ENCODE data around the gene EDC3. TPM values are rescaled to one million over a fixed set of nuclear protein-coding genes. Genes with fewer than 3 reads are reported as not detected.
A peak's percentile ranks its signal among the peaks of the same experiment; 100 is the strongest.

The EDC3 gene
- total and polyA plus RNA-seq, 2 experiments from 2014 or later = 13.8 to 26.5 TPM

DNA sequence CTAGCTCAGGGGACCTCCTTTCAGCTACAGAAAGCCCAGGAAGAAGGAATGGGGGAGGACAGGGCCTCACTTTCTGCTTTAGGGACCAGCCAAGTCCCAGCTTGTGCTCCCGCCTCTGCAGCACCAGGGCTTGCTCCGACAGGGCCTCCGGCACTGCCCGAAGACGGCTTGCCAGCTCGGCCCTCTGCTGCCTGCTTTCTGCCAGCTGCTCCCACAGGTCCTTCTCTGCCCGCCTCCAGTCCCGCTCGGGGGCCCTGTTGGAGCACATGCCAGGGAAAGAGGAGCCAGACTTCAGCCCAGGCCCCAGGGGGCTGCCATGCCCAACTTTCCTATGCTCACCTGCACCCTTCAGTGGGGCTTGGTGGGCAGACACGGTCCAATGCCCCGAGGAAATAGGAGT is 84.5 kb downstream of the EDC3 start:
- TF ChIP-seq POLR2AphosphoS5 (IDR thresholded peaks at IDR 0.05; ENCODE audit: low read depth) = no peak
- TF ChIP-seq ETS1 (IDR thresholded peaks at IDR 0.05) = no peak
- no peak for TF ChIP-seq EZH2phosphoT487 (IDR thresholded peaks at IDR 0.05; ENCODE audit: unreplicated experiment)
- no peak for TF ChIP-seq ZNF114 (CRISPR knock-in tag; IDR thresholded peaks at IDR 0.05)
- no peak for TF ChIP-seq NANOG (IDR thresholded peaks at IDR 0.05; ENCODE audit: borderline replicate concordance)
- TF ChIP-seq STAT1 (IDR thresholded peaks at IDR 0.05; ENCODE audit: unreplicated experiment) = no peak
- TF ChIP-seq REST (IDR thresholded peaks at IDR 0.05; ENCODE audit: unreplicated experiment) = no peak

DNA sequence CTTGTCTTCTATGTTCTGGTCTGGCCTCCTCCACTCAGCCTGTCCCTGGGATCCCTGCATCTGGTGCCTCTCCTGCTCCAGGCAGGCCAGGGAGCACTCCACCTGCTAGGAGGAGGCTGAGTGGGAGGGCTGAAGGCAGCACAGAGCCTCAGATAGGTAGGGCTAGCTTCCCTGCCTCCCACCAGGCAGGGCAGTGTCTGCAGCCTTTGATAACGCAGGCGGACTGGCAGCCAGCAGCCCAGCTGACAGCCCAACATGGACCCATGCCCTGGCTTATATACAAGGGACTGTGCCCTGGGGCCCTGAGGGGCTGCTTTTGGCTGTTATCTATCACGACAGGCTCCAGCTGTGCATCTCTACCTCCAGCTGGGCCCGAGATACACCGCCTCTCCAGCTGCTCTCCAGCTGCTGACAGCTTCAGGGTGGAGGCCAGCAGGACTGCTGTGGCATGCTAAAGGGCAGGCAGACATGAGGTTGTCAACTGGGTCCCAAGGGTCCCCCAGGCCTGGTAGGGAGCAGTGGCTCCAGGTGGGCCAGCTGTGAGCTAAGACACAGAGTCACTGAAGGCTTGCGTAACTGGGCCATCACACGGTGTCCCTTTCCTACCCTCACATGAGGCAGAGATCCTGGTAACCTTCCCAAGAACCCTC is 85.4 kb downstream of the EDC3 start:
- Histone ChIP-seq H2AFZ (no peak overlapping the region), H3F3A (replicated peaks; ENCODE audit: low read depth) (no peaks in the 10 kb centered on the region; the same call in 1 of the 2 replicates), H4K20me1 (replicated peaks; ENCODE audit: insufficient read depth) (no peaks in the 10 kb centered on the region; the same call in 1 of the 2 replicates), H3K27ac (ENCODE audit: low read depth) (no peak overlapping the region), H3K4me2 (no peak overlapping the region), H3K4me1 (ENCODE audit: insufficient read depth) (no peaks in the 10 kb centered on the region), H3K9me2 (ENCODE audit: insufficient read depth) (no peaks in the 10 kb centered on the region), H3K79me2 (replicated peaks; ENCODE audit: insufficient read depth) (no peaks in the 10 kb centered on the region), H3K36me3 (ENCODE audit: insufficient read depth) (no peaks in the 10 kb centered on the region), H3K27me3 (ENCODE audit: insufficient read depth) (peaks cover 13% of the 10 kb centered on the region; the same call in 1 of the 2 replicates), H3K4me3 (no peak overlapping the region)
- peak; percentile 2; the same call in 1 of the 3 replicates for ATAC-seq
- no peaks in the 10 kb centered on the region; the same call in 2 of the 3 replicates for H3K4me1 Mint-ChIP-seq
- DNase-seq (ENCODE audit: low spot score) = no peak
- H3K27me3 Mint-ChIP-seq (ENCODE audit: insufficient read depth, low read depth, poor library complexity) = peaks cover 16% of the 10 kb centered on the region
- H3K4me3 Mint-ChIP-seq = no peak overlapping the region
- H3K36me3 Mint-ChIP-seq (ENCODE audit: low read depth) = no peaks in the 10 kb centered on the region
- no peaks in the 10 kb centered on the region for H3K9me3 Mint-ChIP-seq
- H3K27ac Mint-ChIP-seq = no peak overlapping the region
- TF ChIP-seq JUNB (IDR thresholded peaks at IDR 0.05; ENCODE audit: unreplicated experiment) (no peak), ZNF114 (CRISPR knock-in tag; IDR thresholded peaks at IDR 0.05) (no peak), CREB1 (CRISPR knock-in tag; IDR thresholded peaks at IDR 0.05; ENCODE audit: low read depth) (no peak), EZH2phosphoT487 (IDR thresholded peaks at IDR 0.05; ENCODE audit: unreplicated experiment) (no peak)
- TF ChIP-seq, protein P1, sequence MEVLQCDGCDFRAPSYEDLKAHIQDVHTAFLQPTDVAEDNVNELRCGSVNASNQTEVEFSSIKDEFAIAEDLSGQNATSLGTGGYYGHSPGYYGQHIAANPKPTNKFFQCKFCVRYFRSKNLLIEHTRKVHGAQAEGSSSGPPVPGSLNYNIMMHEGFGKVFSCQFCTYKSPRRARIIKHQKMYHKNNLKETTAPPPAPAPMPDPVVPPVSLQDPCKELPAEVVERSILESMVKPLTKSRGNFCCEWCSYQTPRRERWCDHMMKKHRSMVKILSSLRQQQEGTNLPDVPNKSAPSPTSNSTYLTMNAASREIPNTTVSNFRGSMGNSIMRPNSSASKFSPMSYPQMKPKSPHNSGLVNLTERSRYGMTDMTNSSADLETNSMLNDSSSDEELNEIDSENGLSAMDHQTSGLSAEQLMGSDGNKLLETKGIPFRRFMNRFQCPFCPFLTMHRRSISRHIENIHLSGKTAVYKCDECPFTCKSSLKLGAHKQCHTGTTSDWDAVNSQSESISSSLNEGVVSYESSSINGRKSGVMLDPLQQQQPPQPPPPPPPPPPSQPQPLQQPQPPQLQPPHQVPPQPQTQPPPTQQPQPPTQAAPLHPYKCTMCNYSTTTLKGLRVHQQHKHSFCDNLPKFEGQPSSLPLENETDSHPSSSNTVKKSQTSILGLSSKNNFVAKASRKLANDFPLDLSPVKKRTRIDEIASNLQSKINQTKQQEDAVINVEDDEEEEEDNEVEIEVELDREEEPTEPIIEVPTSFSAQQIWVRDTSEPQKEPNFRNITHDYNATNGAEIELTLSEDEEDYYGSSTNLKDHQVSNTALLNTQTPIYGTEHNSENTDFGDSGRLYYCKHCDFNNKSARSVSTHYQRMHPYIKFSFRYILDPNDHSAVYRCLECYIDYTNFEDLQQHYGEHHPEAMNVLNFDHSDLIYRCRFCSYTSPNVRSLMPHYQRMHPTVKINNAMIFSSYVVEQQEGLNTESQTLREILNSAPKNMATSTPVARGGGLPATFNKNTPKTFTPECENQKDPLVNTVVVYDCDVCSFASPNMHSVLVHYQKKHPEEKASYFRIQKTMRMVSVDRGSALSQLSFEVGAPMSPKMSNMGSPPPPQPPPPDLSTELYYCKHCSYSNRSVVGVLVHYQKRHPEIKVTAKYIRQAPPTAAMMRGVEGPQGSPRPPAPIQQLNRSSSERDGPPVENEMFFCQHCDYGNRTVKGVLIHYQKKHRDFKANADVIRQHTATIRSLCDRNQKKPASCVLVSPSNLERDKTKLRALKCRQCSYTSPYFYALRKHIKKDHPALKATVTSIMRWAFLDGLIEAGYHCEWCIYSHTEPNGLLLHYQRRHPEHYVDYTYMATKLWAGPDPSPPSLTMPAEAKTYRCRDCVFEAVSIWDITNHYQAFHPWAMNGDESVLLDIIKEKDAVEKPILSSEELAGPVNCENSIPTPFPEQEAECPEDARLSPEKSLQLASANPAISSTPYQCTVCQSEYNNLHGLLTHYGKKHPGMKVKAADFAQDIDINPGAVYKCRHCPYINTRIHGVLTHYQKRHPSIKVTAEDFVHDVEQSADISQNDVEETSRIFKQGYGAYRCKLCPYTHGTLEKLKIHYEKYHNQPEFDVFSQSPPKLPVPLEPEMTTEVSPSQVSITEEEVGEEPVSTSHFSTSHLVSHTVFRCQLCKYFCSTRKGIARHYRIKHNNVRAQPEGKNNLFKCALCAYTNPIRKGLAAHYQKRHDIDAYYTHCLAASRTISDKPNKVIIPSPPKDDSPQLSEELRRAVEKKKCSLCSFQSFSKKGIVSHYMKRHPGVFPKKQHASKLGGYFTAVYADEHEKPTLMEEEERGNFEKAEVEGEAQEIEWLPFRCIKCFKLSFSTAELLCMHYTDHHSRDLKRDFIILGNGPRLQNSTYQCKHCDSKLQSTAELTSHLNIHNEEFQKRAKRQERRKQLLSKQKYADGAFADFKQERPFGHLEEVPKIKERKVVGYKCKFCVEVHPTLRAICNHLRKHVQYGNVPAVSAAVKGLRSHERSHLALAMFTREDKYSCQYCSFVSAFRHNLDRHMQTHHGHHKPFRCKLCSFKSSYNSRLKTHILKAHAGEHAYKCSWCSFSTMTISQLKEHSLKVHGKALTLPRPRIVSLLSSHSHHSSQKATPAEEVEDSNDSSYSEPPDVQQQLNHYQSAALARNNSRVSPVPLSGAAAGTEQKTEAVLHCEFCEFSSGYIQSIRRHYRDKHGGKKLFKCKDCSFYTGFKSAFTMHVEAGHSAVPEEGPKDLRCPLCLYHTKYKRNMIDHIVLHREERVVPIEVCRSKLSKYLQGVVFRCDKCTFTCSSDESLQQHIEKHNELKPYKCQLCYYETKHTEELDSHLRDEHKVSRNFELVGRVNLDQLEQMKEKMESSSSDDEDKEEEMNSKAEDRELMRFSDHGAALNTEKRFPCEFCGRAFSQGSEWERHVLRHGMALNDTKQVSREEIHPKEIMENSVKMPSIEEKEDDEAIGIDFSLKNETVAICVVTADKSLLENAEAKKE (CRISPR knock-in tag; IDR thresholded peaks at IDR 0.05) = no peak

More for the DNA sequence above, 84.5 kb downstream of the EDC3 start:
- Histone ChIP-seq H3K79me2 (replicated peaks; ENCODE audit: insufficient read depth) (peaks cover 7% of the 10 kb centered on the region), H3K27me3 (ENCODE audit: insufficient read depth) (peaks cover 13% of the 10 kb centered on the region; the same call in 1 of the 2 replicates), H4K20me1 (replicated peaks; ENCODE audit: insufficient read depth) (peaks cover 2% of the 10 kb centered on the region; the same call in 1 of the 2 replicates), H3K4me1 (ENCODE audit: insufficient read depth) (peaks cover under 1% of the 10 kb centered on the region; the same call in 1 of the 2 replicates), H2AFZ (no peak overlapping the region), H3F3A (replicated peaks; ENCODE audit: low read depth) (peaks cover 5% of the 10 kb centered on the region; the same call in 1 of the 2 replicates), H3K36me3 (ENCODE audit: insufficient read depth) (no peaks in the 10 kb centered on the region), H3K4me2 (no peak overlapping the region), H3K27ac (ENCODE audit: low read depth) (no peak overlapping the region), H3K9me2 (ENCODE audit: insufficient read depth) (no peaks in the 10 kb centered on the region), H3K4me3 (no peak overlapping the region)
- Mint-ChIP-seq H3K27me3 (ENCODE audit: insufficient read depth, low read depth, poor library complexity) (peaks cover 17% of the 10 kb centered on the region), H3K4me1 (no peaks in the 10 kb centered on the region; the same call in 2 of the 3 replicates), H3K4me3 (no peak overlapping the region), H3K27ac (no peak overlapping the region), H3K36me3 (ENCODE audit: low read depth) (no peaks in the 10 kb centered on the region), H3K9me3 (no peaks in the 10 kb centered on the region)
- ATAC-seq (no peak), DNase-seq (ENCODE audit: low spot score) (no peak)

Data from GM23338 (cell line).